ENCODE data around the gene RUBCNL.

DNA sequence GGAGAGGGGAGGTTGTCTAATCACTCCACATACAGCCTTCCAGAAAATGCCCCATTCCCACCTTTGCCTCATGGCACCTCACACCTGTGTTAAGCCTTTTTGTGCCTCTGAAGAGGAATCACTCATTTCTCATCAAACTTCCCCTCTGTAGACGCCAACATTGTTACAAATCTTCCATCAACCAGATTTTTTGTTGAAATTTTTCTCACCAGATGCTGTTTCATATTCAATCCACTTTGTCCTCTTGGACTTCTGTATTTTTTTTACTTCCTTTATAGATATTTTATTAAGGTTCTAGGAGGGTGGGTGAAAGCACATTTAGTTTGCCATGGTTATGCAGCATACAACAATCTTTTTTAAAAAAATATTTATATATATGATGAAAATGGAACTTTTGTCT, 74.0 kb downstream of the RUBCNL start:
- no peak for TF ChIP-seq REST (IDR thresholded peaks at IDR 0.05; ENCODE audit: insufficient read depth in 1 of 2, low read depth in 2 of 2, low read length in 2 of 2)
- TF ChIP-seq SIN3A (IDR thresholded peaks at IDR 0.05; ENCODE audit: borderline replicate concordance, insufficient read depth, low read length) = no peak
